ENCODE results near the gene LRRC75B. TPM values are rescaled to one million over a fixed set of nuclear protein-coding genes. Genes with fewer than 3 reads are reported as not detected.
"Not testable (repeated sequence)": the region's sequence is repeated elsewhere in the genome, so short reads cannot be mapped to it uniquely, and the experiment has no call there.

LRRC75B gene
- total RNA-seq, 1 donor from 2014 or later, result 4.3 TPM

DNA sequence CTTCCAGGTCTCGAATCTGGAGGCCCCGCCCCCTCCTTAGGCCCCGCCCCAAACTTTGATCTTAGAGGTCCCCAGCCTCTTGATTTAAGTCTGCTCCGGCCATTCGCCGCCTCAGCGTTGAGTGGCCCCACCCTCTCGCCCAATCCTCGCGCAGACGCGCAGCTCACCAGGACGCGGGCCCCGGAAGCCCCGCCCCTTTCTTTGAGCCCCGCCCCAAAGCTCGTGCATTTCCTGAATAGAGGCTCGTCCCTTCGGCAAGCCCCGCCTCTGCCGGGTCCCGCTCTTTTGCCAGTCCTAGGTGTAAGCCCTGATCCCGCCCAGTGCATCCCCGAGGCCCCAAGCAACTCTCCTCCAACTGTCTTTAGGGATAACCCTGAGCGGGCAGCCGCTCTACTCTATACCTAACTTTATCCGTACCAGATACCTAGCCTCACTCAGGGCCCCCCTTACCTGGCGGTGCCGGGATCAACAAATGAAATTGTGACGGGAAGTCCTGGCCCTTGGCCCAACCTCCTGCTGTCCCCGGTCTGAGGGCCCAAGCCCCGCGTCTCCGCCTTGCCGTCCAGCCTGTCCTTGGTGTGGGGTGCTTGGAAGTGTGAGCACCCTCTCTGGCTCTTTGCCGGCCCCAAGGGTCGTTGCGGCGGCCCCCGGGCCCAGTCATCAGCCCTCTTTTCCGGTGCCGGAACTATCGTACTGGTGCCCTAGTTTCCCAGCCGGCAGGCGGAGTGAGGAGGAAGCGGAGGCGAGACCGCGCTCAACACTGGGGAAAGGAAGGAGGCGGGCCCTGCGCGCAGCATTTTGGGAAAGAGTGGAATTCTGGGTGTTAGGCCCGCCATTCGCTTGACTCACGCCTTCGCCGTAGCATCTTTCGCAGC is 37.5 kb downstream of the LRRC75B start, which contains the start of gene SNRPD3:
SNRPD3 (plus strand) TSS at position 835 of the 875 bp plus-strand sequence. CDS start 1,676 bp downstream, outside the sequence.
- peak; percentile 94 for DNase-seq (ENCODE audit: low read depth, low spot score)

DNA sequence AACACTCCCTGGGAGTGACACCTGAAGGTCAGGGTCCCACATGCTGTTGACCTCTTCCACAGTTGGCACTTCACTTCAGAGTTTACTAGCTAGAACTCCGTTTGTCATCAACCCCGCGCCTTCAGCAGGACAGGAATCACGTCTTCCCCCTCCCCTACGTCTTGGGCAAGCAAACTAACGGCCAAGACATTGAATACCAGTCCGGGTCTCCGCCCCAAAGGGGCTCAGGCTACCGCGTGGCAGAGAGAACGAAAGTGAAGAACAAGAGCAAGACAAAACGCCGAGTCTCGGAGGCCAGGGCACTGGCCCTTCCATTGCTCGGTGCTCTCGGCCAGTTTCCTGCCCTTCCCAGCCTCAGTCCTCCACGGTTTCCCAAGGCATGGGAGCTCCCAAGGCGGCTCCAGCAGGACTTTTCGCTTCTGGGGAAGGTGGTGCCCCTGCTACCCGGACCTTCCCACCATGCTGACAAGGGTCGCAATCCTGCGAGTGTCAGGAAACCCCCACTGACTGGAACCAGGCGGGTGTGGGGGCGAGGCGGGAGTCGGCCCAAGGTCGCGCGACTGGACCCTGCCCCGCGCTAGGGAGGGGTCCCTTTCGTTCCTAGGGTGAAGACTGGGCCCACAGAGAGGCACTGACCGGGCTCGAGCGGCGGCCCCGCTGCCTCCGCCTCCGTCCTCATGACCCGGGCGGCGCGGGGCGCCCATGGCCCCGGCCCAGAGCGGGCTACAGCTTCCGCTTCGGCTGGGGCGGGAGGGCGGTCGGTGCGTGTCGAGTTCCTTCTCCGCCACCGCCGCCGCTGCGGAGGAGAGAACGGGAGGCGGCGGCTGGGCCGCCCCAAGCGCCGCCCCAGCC is 38.3 kb downstream of the LRRC75B start, which contains the start of gene GUCD1:
GUCD1 (minus strand) TSS at position 826 of the 852 bp plus-strand sequence; CDS start at position 679, 147 bp downstream.
- DNase-seq (ENCODE audit: low read depth, low spot score), result no peak

DNA sequence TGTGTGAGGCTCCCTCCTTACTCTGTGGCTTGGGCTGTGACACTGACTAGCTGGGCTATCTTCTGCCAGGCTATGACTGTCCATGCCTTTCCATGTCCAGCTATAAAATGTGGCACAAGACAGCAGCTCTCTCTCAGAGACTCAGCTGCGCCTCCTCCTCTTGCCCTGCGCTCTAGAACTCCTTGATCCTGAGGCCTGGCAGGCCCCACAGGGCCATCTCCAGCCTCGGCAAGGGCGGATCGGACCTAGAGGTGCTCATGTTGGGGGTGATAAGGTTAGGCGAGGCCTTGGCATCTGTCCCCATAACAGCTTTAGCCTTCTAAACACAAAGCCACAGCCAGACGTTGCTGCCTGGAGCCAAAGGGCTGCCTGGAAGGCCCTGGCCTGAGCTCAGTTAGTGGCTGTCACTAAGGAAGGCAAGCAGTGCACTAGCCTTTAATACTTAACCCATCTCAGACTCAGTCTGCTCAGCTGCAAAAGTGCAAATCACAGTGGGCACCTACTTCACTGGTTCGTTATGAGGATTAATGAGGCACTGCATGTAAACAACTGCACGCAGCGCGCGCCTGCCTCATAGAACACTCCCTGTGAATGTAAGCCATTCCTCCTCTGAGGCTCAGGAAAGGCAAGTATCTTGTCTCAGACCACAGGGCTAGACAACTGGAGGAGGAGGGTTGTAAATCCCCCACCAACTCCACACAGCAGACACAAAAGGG is 39.1 kb downstream of the LRRC75B start:
- no peak for DNase-seq (ENCODE audit: low read depth, low spot score)

DNA sequence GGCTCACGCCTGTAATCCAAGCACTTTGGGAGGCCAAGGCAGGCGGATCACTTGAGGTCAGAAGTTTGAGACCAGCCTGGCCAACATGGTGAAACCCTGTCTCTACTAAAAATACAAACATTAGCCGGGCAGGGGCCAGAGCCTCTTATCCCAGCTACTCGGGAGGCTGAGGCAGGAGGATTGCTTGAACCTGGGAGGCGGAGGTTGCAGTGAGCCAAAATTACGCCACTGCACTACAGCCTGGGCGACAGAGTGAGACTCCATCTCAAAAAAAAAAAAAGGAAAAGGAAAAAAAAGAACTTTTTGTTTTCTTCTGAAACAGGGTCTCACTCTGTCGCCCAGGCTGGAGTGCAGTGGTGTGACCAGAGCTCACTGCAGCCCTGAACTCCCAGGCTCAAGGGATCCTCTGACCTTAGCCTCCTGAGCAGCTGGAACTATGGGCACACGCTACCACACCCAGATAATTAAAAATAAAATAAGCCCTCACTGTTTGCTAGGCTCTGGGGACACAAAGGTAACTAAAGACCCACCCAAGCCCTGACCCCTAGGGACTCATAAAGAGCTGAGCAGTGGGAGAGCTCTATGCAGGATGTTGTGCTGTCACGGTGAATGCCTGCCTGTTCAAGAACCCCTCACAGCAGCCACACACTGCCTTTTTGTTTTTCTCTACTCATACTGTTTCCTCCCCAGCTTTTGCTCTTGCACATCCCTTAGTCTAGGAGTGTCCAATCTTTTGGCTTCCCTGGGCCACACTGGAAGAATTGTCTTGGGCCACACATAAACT is 40.2 kb downstream of the LRRC75B start:
- DNase-seq (ENCODE audit: low read depth, low spot score), result not testable (repeated sequence)

DNA sequence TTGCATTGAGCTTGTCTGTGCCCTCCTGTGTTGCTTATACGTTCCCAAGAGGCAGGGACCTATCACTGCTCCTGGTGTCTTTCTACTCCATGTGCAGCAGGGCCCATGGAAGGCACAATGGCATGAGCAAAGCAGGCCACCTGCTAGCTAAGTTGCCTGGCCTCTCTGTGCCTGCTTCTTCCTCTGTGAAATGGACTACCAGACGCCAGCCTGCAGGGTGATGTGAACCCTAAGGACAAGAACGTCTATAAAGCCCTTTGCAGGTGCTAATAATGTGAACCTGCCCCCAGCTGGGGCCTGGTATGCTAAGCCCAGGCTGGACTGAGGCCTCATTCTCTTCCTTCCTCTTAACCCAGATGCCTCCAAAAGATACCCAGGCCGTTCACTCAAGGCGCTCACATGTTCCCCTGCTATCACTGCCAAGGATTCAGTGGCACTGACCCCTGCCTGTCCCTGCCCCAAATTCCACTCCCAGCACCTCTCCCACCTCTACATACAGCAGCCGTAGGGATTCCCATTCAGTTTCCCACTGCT is 41.9 kb downstream of the LRRC75B start:
- no peak for DNase-seq (ENCODE audit: low read depth, low spot score)

DNA sequence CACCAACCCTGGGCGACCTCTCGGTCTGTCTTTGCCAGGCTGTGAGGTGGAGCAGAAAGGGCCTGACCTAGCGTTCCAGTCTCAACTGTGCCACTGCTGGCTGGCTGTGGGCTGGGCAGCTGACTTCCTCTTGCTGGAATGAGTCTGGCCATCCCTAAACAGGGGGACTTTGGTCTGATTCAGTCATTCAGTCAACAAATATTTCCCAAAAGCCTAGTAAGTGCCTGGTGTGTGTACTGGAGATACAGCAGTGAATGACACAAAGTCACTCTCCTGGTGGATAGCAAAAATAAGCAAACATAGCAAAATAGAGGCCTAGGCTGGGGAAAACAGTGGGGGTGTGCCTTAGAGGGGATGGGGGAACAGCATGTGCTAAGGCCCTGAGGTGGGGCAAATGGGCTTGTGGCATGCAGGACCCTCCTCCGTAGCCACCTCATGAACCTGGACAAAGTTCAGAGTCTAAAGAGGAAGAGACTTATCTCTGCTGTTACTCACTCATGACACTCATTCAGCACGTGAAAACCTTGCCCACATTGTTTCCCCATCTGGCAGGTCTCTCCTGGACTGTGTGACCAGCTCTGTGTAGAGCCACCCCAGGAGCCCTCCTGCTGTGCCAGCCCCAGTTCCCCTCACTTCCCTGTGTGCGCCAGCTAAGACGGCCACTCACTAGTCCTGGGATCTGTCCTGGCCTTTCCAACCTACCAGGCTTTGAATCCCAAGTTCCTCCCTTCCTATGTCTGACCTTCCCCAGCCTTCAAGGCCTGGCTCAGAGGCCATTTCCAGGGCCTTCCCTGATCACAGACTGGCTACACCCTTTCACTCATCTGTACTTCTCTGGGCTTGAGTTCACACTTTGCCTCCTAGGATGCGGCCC is 42.6 kb downstream of the LRRC75B start:
- no peak for DNase-seq (ENCODE audit: low read depth, low spot score)

DNA sequence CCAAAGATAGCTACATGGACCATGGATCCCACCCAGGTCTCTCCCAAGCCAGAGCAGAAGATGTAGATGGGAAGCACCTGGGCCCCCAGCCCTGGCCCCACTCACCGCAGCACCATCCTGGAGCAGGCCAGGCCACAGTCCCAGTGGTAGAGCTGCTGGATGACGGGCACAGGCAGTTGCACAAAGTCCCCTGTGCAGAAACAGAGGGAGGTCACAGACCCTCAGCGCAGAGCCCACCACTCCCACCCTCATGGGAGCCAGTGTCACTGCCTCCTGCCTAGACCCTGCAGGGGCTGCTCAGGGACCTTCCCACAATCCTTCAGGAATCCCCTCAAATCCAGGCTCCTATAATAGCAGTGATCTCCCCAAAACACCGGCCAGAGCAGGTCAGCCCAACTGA is 44.1 kb downstream of the LRRC75B start:
- DNase-seq (ENCODE audit: low read depth, low spot score), result no peak

DNA sequence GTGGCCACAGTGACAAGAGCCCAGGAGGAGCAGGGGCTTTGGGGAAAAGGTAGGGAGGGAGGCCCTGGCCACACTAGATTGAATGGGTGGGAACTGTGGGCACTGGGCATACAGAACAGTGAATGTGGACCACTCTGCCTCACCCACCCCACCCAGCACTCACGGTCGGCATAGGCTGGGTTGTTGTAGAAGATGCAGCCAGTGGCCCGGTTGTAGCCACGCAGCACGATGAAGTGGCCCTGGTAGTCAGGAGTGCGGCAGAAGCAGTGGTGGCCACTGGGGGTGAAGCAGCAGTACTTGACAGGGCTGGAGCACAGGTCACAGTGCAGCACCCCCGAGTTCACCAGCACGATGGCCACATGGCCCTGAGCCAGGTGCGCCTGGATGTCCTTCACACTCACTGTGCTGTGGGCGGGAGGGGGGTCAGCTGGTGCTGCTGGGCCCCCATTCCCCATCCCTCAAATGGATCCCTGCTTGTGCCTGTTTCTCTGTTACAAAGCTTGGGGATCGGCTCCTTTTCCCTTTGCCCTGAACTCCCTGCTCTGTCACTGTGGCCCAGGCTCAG is 49.1 kb downstream of the LRRC75B start:
- DNase-seq (ENCODE audit: low read depth, low spot score), result no peak

DNA sequence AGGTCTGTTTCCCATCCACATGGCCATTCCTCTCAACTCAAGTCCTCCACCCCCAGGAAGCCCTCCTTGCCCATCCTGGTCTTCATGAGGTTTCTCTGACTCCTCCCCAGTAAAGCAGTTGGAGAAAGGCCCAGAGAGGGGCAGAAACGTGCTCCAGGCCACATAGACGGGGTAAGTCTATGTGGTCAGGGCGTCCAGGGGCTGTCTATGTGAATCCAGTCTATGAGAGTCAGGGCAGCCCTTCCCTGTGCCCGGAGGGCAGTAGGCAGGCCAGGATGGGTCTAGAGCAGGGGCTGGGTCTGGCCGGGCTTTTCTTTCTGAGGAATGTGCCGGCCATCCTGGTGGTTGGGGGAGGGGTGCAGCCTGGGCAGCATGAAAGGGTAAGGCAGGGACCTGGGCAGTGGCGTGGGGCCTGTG is 49.7 kb downstream of the LRRC75B start:
- DNase-seq (ENCODE audit: low read depth, low spot score), result no peak

DNA sequence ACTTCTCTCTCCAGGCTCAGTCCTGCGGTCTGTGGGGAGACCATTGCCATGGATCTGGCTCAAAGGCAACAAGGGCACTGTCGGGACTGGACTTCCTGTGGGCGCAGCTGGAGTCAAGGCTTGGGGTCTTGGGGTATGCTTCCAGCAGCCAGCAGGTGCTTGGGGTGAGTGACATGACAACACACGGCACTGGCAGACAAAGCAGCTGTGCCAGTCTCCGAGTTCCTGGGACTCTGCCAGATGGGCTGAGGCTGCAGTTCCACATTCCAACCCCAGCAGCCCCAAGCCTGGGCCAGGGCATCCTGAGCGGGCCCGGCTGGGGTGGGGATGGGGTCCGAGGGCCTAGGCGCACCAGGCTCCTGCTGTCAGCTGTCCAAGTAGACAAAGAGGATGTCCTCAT is 50.2 kb downstream of the LRRC75B start:
- no peak for DNase-seq (ENCODE audit: low read depth, low spot score)

DNA sequence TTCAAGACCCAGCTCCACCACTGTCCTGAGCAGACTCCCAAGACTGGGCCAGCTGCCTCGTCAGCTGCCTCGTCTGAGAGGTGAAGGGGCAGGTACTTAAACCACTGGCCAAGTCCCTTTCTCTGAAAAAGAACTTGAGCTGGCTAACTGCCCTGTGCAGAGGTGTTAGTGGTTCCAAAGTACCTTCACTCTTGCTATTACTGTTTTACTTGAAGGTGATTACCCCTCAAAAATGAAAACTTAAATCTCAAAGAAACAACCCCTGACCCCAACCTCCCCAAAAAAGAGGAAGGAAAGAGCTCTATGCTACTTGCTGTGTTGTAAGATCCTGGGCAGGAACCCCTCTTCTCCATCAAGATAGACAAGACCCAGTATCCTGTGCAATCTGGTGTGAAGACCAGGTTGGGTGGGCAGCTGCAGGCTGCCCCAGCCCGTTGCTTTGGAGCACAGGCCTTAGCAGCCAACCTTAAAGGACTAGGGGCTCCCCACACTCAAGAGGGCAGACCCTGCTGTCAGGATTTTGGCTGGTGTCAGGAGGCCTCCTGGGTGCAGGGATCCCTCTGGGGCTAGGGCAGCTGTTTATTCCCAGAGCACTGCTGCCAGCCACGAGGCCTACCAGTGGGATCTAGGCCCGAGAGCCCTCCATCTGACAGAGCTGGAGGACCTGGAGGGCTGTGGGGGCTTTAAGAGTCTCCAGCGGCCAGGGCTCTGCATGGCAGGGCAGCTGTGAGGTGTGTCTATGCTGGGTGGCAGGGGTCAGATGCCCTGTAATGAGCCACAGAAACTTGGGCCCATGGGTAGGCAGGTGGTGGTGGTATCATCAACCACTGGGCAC is 51.0 kb downstream of the LRRC75B start:
- no peak for DNase-seq (ENCODE audit: low read depth, low spot score)

DNA sequence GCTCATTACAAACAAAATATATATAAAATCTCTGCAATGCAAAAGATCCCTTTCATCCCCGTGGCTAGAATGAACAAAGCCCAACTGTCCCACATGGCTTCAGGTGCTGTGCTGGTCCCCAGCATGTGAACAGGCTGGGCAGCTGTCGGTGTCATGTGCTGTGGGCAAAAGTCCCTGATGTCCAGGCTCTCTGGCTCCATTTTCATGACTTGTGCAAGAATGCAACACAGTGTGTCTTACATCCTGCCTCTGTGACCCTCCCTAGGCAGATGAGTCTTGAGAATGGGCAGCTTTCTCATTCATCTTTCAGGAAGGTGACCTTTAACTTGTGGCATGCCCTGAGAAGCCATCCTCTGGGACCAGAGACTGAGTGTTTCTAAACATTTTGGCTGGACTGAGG is 52.4 kb downstream of the LRRC75B start:
- DNase-seq (ENCODE audit: low read depth, low spot score), result no peak

DNA sequence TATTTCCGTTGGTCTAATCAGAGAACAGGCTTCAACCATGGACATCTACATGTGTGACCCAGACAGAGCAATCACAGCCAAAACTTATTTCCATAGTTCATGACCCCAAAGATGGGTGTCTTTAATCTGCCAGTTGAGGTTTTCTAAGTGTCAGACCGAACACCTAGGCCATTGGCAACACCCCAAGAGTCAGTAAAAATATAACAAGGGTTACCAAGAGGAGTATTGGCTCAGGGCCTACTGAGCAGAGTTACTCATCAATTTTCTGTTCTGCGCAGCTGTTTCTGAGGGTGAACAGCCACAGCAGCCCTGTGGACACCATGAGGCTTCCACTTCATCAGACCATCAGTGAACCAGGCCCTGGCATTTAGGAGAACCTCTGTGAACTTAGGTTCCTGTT is 56.8 kb downstream of the LRRC75B start:
- DNase-seq (ENCODE audit: low read depth, low spot score), result no peak

Other genes with a start within 250 kb of the LRRC75B start
- 35.5 and 113 TPM in 2 replicates for gene ADORA2A, start 165.5 kb downstream of the LRRC75B start, total RNA-seq
- gene UPB1, start 97.7 kb downstream of the LRRC75B start, total RNA-seq, result 0.32 and 0.40 TPM in 2 replicates
- 267 and 286 TPM in 2 replicates for gene GUCD1, start 37.9 kb downstream of the LRRC75B start, total RNA-seq
- 242 and 306 TPM in 2 replicates for gene SNRPD3, start 37.1 kb downstream of the LRRC75B start, total RNA-seq
- gene GGT1, start 10.1 kb upstream of the LRRC75B start, total RNA-seq, result 0.28 and 0.40 TPM in 2 replicates
- not detected in 2 replicates for gene PIWIL3, start 181.6 kb upstream of the LRRC75B start, total RNA-seq
- gene SGSM1, start 213.1 kb upstream of the LRRC75B start, total RNA-seq, result 0.20 and 0.21 TPM in 2 replicates

Data from pulmonary artery endothelial cell (primary cell).